ENCODE results near the gene METAP1D.

GRCh38 chr2:172081221-172082022 lies 81.7 kb downstream of the METAP1D start:
- TF ChIP-seq POLR2AphosphoS2 (conservative IDR thresholded peaks at IDR 0.05; ENCODE audit: low read length) (no peak), CTCF (IDR thresholded peaks at IDR 0.05) (no peak), MAX (IDR thresholded peaks at IDR 0.05) (no peak), MYC (IDR thresholded peaks at IDR 0.05; ENCODE audit: borderline replicate concordance, low read length) (no peak), ESRRA (IDR thresholded peaks at IDR 0.05; ENCODE audit: borderline replicate concordance, low read length) (no peak), EP300 (IDR thresholded peaks at IDR 0.05) (no peak), RNF2 (IDR thresholded peaks at IDR 0.05; ENCODE audit: borderline replicate concordance, low read depth) (no peak), FOXS1 (CRISPR knock-in tag; IDR thresholded peaks at IDR 0.05) (no peak)
